ENCODE data around the gene ATXN7L1.

- TF ChIP-seq, protein P1, sequence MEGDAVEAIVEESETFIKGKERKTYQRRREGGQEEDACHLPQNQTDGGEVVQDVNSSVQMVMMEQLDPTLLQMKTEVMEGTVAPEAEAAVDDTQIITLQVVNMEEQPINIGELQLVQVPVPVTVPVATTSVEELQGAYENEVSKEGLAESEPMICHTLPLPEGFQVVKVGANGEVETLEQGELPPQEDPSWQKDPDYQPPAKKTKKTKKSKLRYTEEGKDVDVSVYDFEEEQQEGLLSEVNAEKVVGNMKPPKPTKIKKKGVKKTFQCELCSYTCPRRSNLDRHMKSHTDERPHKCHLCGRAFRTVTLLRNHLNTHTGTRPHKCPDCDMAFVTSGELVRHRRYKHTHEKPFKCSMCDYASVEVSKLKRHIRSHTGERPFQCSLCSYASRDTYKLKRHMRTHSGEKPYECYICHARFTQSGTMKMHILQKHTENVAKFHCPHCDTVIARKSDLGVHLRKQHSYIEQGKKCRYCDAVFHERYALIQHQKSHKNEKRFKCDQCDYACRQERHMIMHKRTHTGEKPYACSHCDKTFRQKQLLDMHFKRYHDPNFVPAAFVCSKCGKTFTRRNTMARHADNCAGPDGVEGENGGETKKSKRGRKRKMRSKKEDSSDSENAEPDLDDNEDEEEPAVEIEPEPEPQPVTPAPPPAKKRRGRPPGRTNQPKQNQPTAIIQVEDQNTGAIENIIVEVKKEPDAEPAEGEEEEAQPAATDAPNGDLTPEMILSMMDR (IDR thresholded peaks at IDR 0.05): no peak
- TF ChIP-seq POLR2A (IDR thresholded peaks at IDR 0.05) (no peak), EP300 (IDR thresholded peaks at IDR 0.05; ENCODE audit: low read depth) (no peak), POLR2AphosphoS5 (IDR thresholded peaks at IDR 0.05) (no peak)
These were observed 55.9 kb downstream of the ATXN7L1 start for GRCh38 chr7:105820363-105821066.
